ENCODE data around the gene SNN. TPM values are rescaled to one million over a fixed set of nuclear protein-coding genes. Genes with fewer than 3 reads are reported as not detected.

The SNN gene
- polyA plus RNA-seq, 4 donors: 6.1 to 15.7 (median 9.6) TPM

- Histone ChIP-seq H3K27me3 (ENCODE audit: control insufficient read depth in 3 of 3, insufficient read depth in 3 of 3, low read length in 3 of 3) (no peaks in the 10 kb centered on the region), H3K4me1 (ENCODE audit: control insufficient read depth in 3 of 3, insufficient read depth in 2 of 3, low read depth in 1 of 3, low read length in 2 of 3) (no peaks in the 10 kb centered on the region), H3K36me3 (ENCODE audit: control insufficient read depth in 3 of 3, insufficient read depth in 2 of 3, low read depth in 1 of 3, low read length in 3 of 3) (no peaks in the 10 kb centered on the region), H3K9me3 (ENCODE audit: control insufficient read depth in 2 of 2, insufficient read depth in 1 of 2, low read depth in 1 of 2, low read length in 1 of 2) (no peaks in the 10 kb centered on the region), H3K4me3 (ENCODE audit: low read depth in 1 of 3, low read length in 3 of 3) (no peak overlapping the region), H3K27ac (ENCODE audit: low read depth in 1 of 3, low read length in 2 of 3) (no peak overlapping the region)
- 74 to 81% (median 75%) methylated on average over 18 of the region's 18 CpGs for WGBS, 3 donors
- no peak for FAIRE-seq
- no peak for DNase-seq
Measured at GRCh38 chr16:11650641-11651591, 17.3 kb upstream of the SNN start.

DNA sequence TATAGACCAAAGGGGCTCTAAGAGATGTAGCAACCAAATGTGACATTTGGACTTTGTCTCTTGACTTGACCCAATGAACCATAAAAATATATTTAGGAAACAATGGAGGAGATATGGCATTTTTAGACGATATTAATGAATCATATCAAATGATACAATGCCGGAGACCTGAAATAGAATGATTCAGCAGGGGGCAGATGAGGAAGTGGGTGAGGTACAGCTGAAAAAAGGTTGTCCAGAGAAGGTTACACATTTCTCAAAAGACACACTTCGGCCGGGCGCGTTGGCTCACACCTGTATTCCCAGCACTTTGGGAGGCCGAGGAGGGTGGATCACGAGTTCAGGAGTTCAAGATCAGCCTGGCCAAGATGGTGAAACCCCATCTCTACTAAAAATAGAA, 16.5 kb upstream of the SNN start:
- DNase-seq (no peak), FAIRE-seq (no peak)
- Histone ChIP-seq H3K36me3 (ENCODE audit: control insufficient read depth in 3 of 3, insufficient read depth in 2 of 3, low read depth in 1 of 3, low read length in 3 of 3) (no peaks in the 10 kb centered on the region), H3K9me3 (ENCODE audit: control insufficient read depth in 2 of 2, insufficient read depth in 1 of 2, low read depth in 1 of 2, low read length in 1 of 2) (no peaks in the 10 kb centered on the region), H3K4me1 (ENCODE audit: control insufficient read depth in 3 of 3, insufficient read depth in 2 of 3, low read depth in 1 of 3, low read length in 2 of 3) (no peaks in the 10 kb centered on the region), H3K27me3 (ENCODE audit: control insufficient read depth in 3 of 3, insufficient read depth in 3 of 3, low read length in 3 of 3) (no peaks in the 10 kb centered on the region), H3K27ac (ENCODE audit: low read depth in 1 of 3, low read length in 2 of 3) (no peak overlapping the region), H3K4me3 (ENCODE audit: low read depth in 1 of 3, low read length in 3 of 3) (no peak overlapping the region)
- 24 to 70% (median 68%) methylated on average over 8 of the region's 8 CpGs for WGBS, 3 donors

DNA sequence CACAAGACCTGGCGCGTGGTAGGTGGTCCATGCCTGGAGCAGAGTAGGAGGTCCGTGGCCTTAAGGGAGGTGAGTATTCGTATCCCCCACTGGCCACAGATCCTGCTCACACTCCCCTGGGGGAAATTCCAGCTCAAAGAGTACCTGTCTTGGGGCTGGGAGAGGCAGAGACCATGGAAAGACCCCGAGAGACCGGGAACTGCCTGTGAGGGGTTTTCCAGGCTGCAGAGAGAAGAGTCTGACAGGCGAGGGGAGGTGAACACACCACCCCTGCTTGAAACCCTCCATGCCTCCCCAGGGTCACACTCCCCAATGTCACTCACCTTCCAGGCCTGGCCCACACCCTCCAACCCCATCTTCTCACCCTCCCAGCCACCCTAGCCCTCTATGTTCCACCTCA, 12.6 kb upstream of the SNN start:
- H3K4me3 ChIP-seq (ENCODE audit: low read depth in 1 of 3, low read length in 3 of 3): no peak overlapping the region
- no peaks in the 10 kb centered on the region for H3K27me3 ChIP-seq (ENCODE audit: control insufficient read depth in 3 of 3, insufficient read depth in 3 of 3, low read length in 3 of 3)
- FAIRE-seq (no peak), DNase-seq (no peak)
- no peak overlapping the region for H3K27ac ChIP-seq (ENCODE audit: low read depth in 1 of 3, low read length in 2 of 3)
- H3K36me3 ChIP-seq (ENCODE audit: control insufficient read depth in 3 of 3, insufficient read depth in 2 of 3, low read depth in 1 of 3, low read length in 3 of 3): no peaks in the 10 kb centered on the region
- 85 to 88% (median 88%) methylated on average over 7 of the region's 7 CpGs for WGBS, 3 donors
- no peaks in the 10 kb centered on the region for H3K9me3 ChIP-seq (ENCODE audit: control insufficient read depth in 2 of 2, insufficient read depth in 1 of 2, low read depth in 1 of 2, low read length in 1 of 2)
- H3K4me1 ChIP-seq (ENCODE audit: control insufficient read depth in 3 of 3, insufficient read depth in 2 of 3, low read depth in 1 of 3, low read length in 2 of 3): no peaks in the 10 kb centered on the region

DNA sequence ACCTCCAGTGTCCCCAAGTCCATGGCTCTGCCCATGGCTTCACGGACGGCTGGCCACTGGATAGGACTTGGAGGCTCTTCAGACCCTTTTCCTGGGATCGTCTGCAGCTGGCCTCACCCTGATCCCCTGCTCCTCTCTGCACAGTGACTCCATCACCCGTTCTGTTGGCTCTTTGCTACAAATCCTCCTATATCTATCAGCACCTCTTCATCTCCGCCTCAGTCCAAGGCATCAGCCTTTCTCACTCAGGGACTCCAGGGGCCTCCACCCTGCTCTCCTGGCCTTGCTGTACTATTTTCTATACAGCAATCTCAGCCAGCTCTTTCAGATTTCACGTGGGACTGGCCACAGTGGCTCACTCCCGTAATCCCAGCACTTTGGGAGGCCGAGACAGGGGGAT, 10.7 kb upstream of the SNN start:
- Histone ChIP-seq H3K4me1 (ENCODE audit: control insufficient read depth in 3 of 3, insufficient read depth in 2 of 3, low read depth in 1 of 3, low read length in 2 of 3) (no peaks in the 10 kb centered on the region), H3K9me3 (ENCODE audit: control insufficient read depth in 2 of 2, insufficient read depth in 1 of 2, low read depth in 1 of 2, low read length in 1 of 2) (no peaks in the 10 kb centered on the region), H3K36me3 (ENCODE audit: control insufficient read depth in 3 of 3, insufficient read depth in 2 of 3, low read depth in 1 of 3, low read length in 3 of 3) (no peaks in the 10 kb centered on the region), H3K4me3 (ENCODE audit: low read depth in 1 of 3, low read length in 3 of 3) (no peak overlapping the region), H3K27ac (ENCODE audit: low read depth in 1 of 3, low read length in 2 of 3) (no peak overlapping the region), H3K27me3 (ENCODE audit: control insufficient read depth in 3 of 3, insufficient read depth in 3 of 3, low read length in 3 of 3) (no peaks in the 10 kb centered on the region)
- WGBS, 3 donors: 87 to 92% (median 89%) methylated on average over 8 of the region's 8 CpGs
- FAIRE-seq (no peak), DNase-seq (no peak)

- no peak for FAIRE-seq
- no peaks in the 10 kb centered on the region for H3K4me1 ChIP-seq (ENCODE audit: control insufficient read depth in 3 of 3, insufficient read depth in 2 of 3, low read depth in 1 of 3, low read length in 2 of 3)
- H3K27ac ChIP-seq (ENCODE audit: low read depth in 1 of 3, low read length in 2 of 3): no peak overlapping the region
- 69 to 78% (median 72%) methylated on average over 19 of the region's 19 CpGs for WGBS, 3 donors
- no peak overlapping the region for H3K4me3 ChIP-seq (ENCODE audit: low read depth in 1 of 3, low read length in 3 of 3)
- H3K36me3 ChIP-seq (ENCODE audit: control insufficient read depth in 3 of 3, insufficient read depth in 2 of 3, low read depth in 1 of 3, low read length in 3 of 3): no peaks in the 10 kb centered on the region
- H3K9me3 ChIP-seq (ENCODE audit: control insufficient read depth in 2 of 2, insufficient read depth in 1 of 2, low read depth in 1 of 2, low read length in 1 of 2): no peaks in the 10 kb centered on the region
- DNase-seq: peak in 1 of 2 donors; percentile 48
- no peaks in the 10 kb centered on the region for H3K27me3 ChIP-seq (ENCODE audit: control insufficient read depth in 3 of 3, insufficient read depth in 3 of 3, low read length in 3 of 3)
Measured at GRCh38 chr16:11658896-11659708, 9.2 kb upstream of the SNN start.

DNA sequence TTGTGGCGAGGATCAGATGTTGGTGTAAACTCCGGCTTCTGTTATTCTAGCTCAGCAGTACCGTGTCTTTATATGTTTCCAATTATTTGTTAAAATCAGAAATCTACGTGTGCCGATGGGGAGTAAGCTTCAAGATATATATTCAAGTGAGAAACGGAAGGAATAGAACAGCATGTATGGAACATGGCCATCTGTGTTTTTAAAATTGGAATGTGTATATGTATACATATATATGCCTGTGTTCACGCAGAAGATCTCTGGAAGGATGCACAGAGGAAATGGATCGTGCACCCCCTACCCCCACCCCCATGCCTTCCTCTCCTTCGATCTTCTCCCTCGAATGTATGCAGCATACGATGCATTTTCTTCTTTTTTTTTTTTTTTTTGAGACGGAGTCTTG, 7.7 kb upstream of the SNN start:
- FAIRE-seq (no peak), DNase-seq (no peak)
- Histone ChIP-seq H3K4me3 (ENCODE audit: low read depth in 1 of 3, low read length in 3 of 3) (no peak overlapping the region), H3K4me1 (ENCODE audit: control insufficient read depth in 3 of 3, insufficient read depth in 2 of 3, low read depth in 1 of 3, low read length in 2 of 3) (no peaks in the 10 kb centered on the region), H3K9me3 (ENCODE audit: control insufficient read depth in 2 of 2, insufficient read depth in 1 of 2, low read depth in 1 of 2, low read length in 1 of 2) (no peaks in the 10 kb centered on the region), H3K36me3 (ENCODE audit: control insufficient read depth in 3 of 3, insufficient read depth in 2 of 3, low read depth in 1 of 3, low read length in 3 of 3) (no peaks in the 10 kb centered on the region), H3K27me3 (ENCODE audit: control insufficient read depth in 3 of 3, insufficient read depth in 3 of 3, low read length in 3 of 3) (no peaks in the 10 kb centered on the region), H3K27ac (ENCODE audit: low read depth in 1 of 3, low read length in 2 of 3) (no peak overlapping the region)
- WGBS, 3 donors: 79 to 92% (median 90%) methylated on average over 10 to 12 of the region's 12 CpGs

DNA sequence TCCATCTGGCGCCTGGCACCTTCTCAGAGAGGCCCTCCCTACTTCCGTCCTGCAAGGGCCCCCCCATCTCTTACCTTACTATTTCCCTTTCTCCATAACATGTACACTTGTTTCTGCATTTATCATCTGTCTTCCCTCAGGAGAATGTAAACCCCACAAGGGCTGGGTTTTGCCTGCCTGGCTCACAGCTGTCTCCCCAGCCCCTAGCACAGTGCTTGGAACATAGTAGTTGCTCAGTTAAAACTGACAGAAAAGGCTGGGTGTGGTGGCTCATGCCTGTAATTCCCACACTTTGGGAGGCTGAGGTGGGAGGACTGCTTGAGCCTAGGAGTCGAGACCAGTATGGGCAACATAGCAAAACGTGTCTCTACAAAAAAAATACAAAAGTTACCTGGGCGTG, 5.7 kb upstream of the SNN start:
- H3K4me1 ChIP-seq (ENCODE audit: control insufficient read depth in 3 of 3, insufficient read depth in 2 of 3, low read depth in 1 of 3, low read length in 2 of 3): peaks cover 0 to 1% (median 0%) of the 10 kb centered on the region in 3 donors
- 83 to 94% (median 85%) methylated on average over 5 of the region's 5 CpGs for WGBS, 3 donors
- FAIRE-seq: no peak

GRCh38 chr16:11665071-11665491, 3.2 kb upstream of the SNN start:
- no peak for FAIRE-seq
- no peak for DNase-seq
- Histone ChIP-seq H3K36me3 (ENCODE audit: control insufficient read depth in 3 of 3, insufficient read depth in 2 of 3, low read depth in 1 of 3, low read length in 3 of 3) (no peaks in the 10 kb centered on the region), H3K9me3 (ENCODE audit: control insufficient read depth in 2 of 2, insufficient read depth in 1 of 2, low read depth in 1 of 2, low read length in 1 of 2) (no peaks in the 10 kb centered on the region), H3K27me3 (ENCODE audit: control insufficient read depth in 3 of 3, insufficient read depth in 3 of 3, low read length in 3 of 3) (peaks cover 0 to 9% (median 0%) of the 10 kb centered on the region in 3 donors), H3K4me1 (ENCODE audit: control insufficient read depth in 3 of 3, insufficient read depth in 2 of 3, low read depth in 1 of 3, low read length in 2 of 3) (peaks cover 0 to 6% (median under 1%) of the 10 kb centered on the region in 3 donors), H3K27ac (ENCODE audit: low read depth in 1 of 3, low read length in 2 of 3) (no peak overlapping the region), H3K4me3 (ENCODE audit: low read depth in 1 of 3, low read length in 3 of 3) (no peak overlapping the region)
- WGBS, 3 donors: 45 to 64% (median 55%) methylated on average over 11 of the region's 11 CpGs

More for the DNA sequence above, 5.7 kb upstream of the SNN start:
- Histone ChIP-seq H3K9me3 (ENCODE audit: control insufficient read depth in 2 of 2, insufficient read depth in 1 of 2, low read depth in 1 of 2, low read length in 1 of 2) (no peaks in the 10 kb centered on the region), H3K36me3 (ENCODE audit: control insufficient read depth in 3 of 3, insufficient read depth in 2 of 3, low read depth in 1 of 3, low read length in 3 of 3) (no peaks in the 10 kb centered on the region), H3K4me3 (ENCODE audit: low read depth in 1 of 3, low read length in 3 of 3) (no peak overlapping the region), H3K27me3 (ENCODE audit: control insufficient read depth in 3 of 3, insufficient read depth in 3 of 3, low read length in 3 of 3) (peaks cover 0 to 5% (median 0%) of the 10 kb centered on the region in 3 donors), H3K27ac (ENCODE audit: low read depth in 1 of 3, low read length in 2 of 3) (no peak overlapping the region)
- DNase-seq: no peak
